Stimulated activated CD4-positive, alpha-beta T cell treated with anti-CD3 and anti-CD28 coated beads, Interleukin-4, amount 100 ng/mL, for 1 hour (primary cell): ENCODE data around the gene FOXR1.
A peak's percentile ranks its signal among the peaks of the same experiment; 100 is the strongest.
"Not testable (repeated sequence)": the region's sequence is repeated elsewhere in the genome, so short reads cannot be mapped to it uniquely, and the experiment has no call there.

Source experiments
- DNase-seq: peaks from one replicate; pipeline ENCODE4 v3.0.0-alpha.2; 2020

FOXR1 gene

DNA sequence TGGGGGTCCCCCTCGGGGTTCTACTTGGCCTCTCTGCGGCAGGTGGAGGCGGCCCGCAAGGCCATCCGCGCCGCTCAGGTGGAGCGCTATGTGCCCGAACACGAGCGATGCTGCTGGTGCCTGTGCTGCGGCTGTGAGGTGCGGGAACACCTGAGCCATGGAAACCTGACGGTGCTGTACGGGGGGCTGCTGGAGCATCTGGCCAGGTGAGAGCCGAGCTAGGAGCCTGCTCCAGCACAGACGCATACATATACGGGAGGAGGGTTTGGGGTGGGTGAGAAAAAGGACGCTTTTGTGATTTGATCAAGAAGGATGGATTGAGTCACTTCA lies 26.8 kb downstream of the FOXR1 start:
- DNase-seq: no peak

DNA sequence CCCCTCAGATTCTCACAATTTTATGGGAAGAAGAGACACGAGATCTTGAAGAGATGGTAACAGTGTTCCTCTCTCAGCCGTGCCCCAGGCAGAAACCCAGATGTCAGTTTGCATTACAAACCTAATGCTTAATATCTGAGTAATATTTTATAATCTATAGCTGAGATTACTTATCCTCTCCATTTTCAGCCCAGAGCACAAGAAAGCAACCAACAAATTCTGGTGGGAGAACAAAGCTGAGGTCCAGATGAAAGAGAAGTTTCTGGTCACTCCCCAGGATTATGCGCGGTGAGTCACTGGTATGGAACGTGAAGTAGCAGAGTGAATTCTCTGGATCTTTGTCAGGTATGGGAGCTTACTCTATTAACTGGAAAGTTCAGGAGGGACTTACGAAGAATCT lies 27.3 kb downstream of the FOXR1 start:
- DNase-seq: no peak

DNA sequence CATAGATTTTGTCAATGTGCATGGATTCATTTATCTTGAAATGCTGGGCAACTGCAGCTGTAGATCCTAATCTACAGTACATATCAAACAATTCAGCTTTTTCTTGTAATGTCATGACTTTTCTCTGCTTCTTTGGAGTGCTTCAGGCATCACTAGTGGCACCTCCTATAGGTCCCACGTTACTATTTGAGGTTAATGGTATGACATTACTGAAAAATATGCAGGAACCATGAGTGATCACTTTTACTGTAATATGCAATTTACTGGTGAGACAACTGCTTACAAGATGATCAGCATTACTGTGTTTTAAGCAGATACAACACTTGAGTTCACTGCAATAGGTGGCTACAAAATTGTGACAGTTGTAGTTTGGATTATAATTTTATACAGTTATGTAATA lies 29.3 kb downstream of the FOXR1 start:
- DNase-seq: no peak

DNA sequence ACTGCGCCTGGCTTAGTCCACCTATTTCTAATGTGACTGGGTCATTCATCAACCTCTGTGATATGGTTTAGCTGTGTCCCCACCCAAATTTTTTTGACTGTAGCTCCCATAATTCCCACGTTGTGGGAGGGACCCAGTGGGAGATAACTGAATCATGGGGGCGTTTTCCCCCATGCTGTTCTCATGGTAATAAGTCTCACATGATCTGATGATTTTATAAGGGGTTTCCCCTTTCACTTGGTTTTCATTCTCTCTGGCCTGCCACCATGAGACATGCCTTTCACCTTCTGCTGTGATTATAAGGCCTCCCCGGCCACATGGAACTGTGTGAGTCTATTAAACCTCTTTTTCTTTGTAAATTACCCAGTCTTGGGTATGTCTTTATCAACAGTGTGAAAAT lies 35.1 kb downstream of the FOXR1 start:
- no peak for DNase-seq

DNA sequence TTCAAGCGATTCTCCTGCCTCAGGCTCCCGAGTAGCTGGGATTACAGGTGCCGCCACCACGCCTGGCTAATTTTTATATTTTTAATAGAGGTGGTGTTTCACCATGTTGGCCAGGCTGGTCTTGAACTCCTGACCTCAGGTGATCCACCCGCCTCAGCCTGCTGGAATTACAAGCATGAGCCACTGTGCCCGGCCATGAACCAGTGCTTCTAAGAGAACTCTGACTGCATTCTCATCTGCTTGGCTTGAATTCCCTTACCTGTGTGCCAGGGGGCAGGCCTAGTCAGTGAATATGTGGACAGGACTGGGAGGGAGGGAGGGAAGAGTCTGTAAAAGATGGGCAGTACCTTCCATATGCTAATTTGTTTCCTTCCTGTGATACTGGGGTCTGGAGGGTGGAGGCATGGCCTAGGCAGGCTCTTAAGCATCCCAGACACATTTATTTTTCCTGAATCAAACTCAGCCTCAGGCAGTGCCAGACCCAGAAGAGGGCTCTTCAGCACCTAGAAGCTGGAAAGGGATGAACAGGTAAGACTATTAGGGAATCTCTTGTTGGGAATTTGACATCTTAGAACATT lies 40.0 kb downstream of the FOXR1 start:
- no peak for DNase-seq

DNA sequence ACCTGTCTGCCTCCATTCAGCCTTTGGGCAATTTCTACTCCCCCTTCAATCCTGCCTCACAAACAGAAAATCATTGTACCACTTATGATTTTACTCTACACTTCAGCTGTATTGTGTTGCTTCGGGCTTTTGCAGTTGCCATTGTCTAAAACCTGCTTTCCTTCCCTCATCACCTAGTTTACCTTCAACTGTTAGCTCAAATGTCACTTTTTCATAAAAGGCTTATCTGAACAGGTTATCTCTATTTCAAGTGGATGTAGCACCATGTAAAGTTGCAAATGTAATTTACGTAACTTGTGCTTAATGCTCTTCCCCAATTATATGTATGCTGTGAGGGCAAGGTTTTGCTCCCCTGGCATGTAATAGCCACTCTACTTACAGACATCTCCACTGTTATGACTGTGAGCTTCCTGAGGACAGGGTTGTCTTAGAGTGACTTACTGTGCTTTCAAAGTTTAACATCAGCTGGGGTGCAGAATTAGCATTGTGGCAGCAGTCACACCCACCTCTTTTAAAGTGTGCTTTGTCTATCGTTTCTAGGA lies 41.1 kb downstream of the FOXR1 start:
- DNase-seq: no peak

DNA sequence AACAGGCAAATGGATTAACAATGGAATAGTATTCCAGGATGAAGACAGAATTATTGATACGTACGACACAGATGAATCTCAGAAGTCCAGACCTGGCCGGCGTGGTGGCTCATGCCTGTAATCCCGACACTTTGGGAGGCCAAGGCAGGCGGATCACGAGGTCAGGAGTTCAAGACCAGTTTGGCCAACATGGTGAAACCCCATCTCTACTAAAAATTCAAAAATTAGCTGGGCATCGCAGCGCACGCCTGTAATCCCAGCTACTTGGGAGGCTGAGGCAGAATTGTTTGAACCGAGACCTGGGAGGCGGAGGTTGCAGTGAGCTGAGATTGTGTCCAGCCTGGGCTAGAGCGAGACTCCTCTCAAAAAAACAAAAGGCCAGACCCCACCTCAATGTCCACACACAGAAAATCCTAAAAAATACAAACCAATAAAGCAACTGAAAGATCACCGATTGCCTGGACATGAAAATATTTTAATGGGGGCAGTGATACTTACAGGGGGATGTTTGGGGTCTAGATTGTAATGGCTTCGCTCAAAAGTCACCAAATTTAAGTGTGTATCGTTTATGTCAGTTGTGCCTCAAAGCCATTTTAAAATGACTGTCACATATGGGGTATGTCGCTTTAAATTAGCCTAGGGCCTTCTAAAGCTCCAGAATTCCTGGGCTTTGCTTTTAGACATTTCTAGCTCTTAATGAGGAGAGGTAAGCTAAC lies 42.8 kb downstream of the FOXR1 start:
- DNase-seq: no peak

DNA sequence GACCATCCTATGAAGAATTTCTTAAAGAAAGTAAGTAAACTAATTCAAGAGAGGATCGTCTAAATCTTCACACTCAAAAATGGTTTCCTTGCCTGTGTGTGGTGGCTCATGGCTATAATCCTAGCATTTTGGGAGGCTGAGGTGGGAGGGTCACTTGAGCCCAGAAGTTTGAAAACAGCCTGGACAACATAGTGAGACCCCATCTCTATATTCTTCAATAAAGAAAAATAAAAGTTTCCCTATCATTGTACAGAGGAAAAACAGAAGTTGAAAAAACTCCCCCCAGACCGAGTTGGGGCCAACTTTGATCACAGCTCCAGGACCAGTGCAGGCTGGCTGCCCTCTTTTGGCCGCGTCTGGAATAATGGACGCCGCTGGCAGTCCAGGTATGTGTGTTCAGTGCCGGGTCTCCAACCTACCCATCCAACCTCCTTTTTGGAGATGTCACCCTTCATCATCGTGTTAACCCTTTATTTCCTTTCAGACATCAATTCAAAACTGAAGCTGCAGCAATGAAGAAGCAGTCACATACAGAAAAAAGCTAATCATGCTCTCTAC lies 43.6 kb downstream of the FOXR1 start:
- no peak for DNase-seq

DNA sequence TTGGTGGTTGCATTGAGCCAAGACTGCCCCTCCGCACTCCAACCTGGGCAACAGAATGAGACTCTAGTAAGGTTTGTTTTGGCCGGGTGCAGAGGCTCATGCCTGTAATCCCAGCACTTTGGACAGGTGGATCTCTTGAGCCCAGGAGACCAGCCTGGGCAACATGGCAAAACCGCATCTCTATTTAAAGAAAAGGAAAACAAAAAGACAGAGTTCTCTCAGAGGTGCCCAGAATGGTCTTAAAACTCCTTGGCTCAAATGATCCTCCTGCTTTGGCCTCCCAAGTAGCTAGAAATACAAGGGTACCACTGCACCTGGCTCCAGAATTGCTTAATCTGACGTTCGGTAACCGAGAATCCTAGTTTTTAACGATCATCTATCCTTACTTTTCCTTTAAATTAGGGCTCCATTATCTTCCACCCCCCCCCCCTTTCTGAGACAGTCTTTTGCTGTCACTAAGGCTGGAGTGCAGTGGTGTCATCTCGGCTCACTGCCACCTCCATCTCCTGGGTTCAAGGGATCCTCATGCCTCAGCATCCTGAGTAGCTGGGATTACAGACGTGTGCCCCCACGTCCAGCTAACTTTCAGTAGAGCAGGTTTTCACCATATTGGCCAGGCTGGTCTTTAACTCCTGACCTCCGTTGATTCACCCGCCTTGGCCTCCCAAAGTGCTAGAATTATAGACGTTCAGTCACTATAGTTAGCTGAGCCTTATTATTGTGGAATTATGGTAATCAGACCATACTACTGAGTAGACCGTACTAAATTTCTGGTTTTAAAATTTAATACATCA lies 44.9 kb downstream of the FOXR1 start:
- DNase-seq: no peak

DNA sequence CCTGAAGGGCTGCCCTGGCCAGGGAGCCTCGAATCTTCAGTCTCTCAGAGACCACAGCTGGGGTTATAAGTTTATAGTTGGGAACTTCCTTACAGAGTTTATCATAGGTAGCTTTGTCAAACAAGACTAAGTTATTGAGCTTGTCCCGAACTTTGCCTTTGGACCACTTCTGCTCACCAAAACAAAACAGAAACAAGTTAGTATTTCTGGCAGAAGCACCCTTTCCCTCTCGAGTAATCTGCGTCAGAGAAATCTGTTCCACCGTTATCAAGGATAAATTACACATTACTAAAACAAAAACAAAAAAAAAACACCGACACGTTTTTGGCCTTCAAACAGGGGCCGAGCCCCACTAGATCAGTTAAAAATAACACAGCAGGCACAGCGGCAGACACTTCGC lies 45.8 kb downstream of the FOXR1 start:
- not testable (repeated sequence) for DNase-seq

DNA sequence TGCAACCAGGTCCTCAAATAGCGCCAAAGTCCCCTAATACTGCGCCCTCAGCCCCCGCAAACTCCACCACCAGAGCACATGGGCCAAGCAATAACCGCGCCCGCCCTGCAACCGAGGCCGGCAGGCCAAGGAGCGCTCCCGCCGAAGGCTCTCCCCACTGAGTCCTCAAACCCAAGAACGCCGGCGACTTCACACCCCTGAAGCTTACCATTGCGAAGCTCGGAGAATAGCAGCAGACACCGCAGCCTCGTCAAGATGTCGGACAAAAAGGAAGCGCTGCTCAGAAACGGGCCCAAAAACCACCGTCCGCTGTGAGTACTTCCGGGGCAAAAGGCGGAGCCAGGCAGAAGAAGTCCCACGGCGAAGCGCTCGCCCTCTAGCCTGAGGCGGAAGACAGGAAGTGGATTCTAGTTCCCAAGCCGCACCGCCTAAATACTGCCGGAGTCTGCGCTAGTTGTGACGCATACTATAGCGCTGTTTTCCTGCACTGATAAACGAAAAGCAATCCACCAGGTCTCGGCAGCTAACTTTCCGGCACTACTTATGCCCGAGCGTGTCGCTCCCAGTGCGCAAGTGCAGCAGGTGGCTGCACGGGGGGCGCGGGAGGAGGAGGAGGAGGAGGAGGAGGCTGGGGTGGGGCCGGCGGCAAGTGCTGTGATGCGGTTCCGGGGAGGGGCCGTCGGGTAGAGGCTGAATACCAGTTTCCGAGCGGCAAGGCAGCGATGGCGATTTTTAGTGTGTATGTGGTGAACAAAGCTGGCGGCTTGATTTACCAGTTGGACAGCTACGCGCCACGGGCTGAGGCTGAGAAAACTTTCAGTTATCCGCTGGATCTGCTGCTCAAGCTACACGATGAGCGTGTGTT lies 46.7 kb downstream of the FOXR1 start, which contains the start of the genes RPS25 and TRAPPC4:
Gene RPS25, minus strand, starts transcription at position 270 of the 865 bp plus-strand sequence. Its CDS starts 59 bp downstream, at position 211.
Gene TRAPPC4, plus strand, starts transcription at position 693 of the 865 bp plus-strand sequence. Its CDS starts 30 bp downstream, at position 723.
- peak; percentile 94 for DNase-seq

DNA sequence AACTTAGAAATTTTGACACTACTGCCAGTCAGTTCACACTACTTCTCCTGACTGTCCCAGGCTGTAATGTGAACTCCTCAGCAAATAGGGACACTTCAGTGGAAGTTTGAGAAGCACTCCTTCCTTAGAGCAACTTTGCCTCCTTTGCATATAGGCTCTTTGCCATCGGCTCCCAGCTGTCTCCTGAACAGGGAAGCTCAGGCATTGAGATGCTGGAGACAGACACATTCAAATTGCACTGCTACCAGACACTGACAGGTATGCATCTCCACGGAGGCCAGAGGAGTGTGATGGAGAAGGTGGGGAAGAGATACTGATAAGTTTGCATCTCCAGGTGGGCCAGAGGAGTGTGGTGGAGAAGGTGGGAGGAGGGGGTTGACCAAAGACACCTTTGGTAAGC lies 48.4 kb downstream of the FOXR1 start:
- no peak for DNase-seq

DNA sequence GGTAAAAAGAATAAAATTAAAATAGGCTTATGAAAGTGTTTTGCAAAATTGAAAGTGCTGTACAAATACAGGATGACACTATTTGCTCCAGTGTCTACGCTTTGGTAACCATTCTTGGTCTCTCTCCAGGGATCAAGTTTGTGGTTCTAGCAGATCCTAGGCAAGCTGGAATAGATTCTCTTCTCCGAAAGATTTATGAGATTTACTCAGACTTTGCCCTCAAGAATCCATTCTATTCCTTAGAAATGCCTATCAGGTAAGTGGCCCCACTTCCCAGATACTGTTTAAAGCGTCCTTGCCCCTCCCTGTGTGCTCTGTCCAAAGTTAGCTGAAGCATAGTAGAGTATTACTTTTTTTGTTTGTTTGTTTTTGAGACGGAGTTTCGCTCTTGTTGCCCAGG lies 50.1 kb downstream of the FOXR1 start:
- no peak for DNase-seq

DNA sequence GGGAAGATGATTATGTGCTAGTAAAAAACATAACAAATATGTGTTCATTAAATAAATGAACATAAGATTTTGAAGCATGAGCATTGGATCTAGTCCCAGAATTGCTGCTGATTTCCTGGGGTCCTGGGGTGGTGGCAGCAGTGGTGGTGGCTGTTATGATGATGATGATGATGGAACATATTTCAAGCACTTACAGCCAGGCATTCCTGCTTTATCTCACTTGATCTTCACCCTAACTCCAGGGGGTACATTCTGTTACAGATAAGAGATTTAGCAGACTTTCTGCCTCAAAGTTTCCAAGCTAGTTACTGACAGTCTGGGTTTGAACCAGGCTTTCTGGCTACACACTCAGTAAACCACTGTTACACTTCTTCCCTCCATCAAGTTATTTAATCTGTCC lies 52.2 kb downstream of the FOXR1 start:
- no peak for DNase-seq

DNA sequence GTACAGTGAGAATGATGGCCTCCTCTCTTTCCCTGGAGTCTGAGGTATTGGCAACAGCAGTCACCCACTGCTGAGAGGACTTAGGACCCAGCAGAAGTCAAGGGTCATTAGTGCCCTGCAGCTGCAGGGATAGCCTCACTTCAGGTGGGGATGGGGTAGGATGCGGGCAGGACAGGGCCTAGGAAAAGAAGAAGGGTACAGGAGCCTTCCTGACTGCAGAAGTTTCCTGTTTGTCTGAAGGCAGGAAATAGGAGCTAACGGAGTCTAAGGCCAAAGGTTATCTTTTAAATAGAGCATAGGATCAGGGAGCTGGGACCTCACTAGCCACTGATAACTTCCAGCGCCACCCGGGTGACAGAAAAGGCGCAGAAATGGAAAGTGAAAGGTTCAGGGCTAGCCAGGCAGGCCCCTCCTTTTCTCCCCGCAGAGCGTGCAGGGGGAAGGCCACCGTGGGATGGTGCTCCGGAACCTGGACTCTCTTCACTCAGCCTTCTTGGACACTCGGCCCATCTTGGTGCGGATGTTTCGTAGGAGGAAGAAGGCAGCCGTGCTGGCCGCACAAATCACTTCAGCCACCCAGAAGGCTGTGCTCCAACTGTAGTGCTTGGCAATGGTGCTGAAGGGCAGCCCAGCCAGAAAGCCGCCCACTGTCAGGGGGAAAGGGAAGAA lies 53.0 kb downstream of the FOXR1 start:
- no peak for DNase-seq

DNA sequence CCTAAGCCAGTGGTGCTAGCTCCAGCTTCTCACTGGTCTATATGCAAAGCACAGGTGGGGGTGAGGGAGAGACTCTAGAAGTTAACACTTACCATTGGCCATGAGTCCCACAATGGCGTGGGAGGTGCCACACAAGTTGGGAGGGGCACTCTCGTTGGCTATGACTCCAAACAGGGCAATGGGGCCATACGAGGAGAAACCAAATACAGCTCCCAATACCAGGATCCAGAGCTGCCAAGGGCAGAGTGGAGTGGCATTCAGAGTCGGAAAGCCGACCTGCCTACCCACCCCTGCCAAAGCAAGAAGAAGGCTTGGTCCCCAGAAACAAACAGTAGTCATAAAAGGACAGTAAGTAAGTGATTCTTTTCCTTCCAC lies 53.5 kb downstream of the FOXR1 start:
- DNase-seq: no peak

DNA sequence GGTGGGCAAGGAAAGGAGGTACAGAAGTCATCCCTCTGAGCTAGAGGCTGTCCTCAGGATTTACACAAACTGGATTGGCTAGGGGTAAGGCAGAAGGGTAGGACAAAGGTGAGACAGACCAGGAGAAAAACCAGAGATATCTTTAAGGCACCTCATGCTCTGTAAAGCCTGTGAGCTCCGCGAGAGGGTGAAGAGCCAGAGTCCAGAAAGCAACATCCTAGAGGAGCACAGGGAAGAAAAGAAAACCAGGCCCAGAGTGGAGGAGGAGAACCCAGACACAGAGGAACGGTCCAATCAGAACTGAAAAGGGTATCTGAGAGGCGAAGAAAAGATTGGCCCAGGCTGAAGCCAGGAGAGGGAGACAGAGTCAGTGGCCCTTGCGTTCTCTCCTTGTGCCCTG lies 54.0 kb downstream of the FOXR1 start:
- DNase-seq: no peak

DNA sequence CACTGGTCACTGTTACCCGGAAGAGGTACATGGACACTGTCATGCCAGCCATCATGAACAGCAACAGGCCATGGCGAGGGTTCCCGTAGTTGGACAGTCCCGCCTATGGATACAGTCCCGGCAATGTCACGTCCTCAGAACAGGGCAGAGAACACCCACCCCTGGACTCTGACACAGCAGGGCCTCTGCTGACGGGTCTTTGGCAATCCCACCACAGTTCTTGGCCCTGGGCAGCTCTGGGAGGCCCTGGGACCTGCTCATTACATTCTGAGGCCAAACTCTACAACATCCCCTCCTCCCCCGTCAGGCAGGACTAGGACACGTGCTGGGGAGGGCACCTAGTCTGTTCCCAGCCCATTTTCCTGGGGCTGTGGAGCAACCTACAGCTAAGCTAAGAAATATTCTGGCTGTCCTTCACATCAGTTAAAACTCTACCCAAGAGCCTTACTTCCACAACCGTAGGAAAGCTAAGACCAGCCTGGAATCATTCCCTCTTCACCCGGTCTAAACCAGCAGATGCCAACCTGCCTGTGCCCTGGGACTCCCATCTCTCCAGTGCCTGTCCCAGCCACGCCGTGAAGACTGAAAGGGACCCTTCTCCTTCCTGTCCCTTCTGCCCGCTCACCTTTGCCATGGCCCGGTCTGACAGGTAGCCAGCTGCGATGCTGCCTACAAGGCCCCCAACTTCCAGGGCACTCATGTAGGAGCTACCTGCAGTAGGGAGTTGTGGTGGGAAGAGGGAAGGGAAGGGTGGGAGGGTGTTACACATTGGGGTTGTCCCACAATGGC lies 54.6 kb downstream of the FOXR1 start:
- no peak for DNase-seq

DNA sequence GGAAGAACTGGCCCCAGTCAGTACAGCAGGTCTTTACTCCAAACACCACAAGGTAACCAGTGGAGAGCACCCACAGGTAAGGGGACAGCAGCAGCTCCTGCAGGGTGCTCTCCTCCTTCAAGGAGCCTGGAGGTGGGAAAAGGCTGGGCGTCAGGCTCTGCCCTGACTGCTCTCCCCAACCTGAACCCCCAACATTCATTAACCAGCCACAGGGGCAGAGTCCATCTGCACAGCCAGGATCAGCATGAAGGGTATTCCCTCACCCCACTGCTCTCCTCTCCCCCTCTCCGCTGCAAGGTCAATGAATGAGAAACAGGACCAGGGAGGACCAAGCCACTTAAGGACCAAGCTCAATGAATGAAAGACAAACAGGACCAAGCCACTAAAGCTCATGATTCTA lies 55.4 kb downstream of the FOXR1 start:
- DNase-seq: no peak

DNA sequence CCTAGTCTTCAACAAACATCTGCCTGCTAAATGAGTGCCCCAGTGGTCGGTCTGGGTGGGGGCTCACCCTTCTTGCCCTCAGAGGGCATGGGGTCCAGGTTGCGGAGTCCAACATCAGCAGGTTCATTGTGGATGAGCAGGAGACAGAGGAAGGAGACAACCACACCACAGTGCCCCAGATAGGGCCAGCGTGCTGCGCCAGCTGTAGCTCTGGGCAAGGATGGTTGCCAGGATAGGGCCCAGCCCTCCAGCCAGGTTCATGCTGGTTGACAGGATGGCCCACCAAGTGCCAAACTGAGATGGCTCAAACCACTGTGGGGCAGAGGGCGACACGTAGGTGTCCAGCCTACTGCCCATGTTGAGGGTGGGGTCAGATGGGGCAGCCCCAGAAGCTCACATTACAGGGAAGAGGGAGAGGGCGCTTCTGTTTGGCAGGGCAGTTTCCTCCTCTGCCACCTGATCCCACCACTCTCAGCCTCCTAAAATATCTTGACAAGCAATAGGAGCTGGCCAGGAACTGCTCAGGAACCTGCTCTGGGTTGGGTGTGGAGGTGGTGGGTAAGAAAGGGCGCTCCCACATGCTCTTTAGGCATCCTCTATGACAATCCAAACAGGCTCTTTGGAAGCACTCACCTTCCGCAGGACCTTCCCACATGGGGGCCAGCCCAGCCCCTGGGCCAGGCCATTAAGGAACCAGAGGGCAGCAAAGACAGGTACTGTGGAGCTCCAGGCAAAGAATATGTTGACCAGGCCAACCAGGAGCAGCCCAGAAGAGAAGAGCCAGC lies 56.2 kb downstream of the FOXR1 start:
- DNase-seq: no peak
